GM13977 (cell line): Measurements from ENCODE around the gene C1orf56.

Source experiments
- DNase-seq: peaks from one replicate; pipeline ENCODE4 v3.0.0; 2012; ENCODE audit warnings: low spot score
- CTCF ChIP-seq: IDR thresholded peaks from 2 replicates; pipeline ENCODE4 v1.5.1; 2012; ENCODE audit warnings: mild to moderate bottlenecking, control low read depth; ENCODE audit not compliant: insufficient read depth; ENCODE audit errors: extremely low read depth, missing control alignments
- in situ Hi-C: fragments of 300-500 bp; cut with MboI; formaldehyde crosslinking; loops from one replicate; pipeline ENCODE4 v1.12.0; 2022; ENCODE audit warnings: low sequenced_read_pairs, low pct_unique_long_range_greater_than_20kb, mixed read lengths, inconsistent platforms; ENCODE audit not compliant: unreplicated experiment

The C1orf56 gene

GRCh38 chr1:151002051-151002450 is 45.5 kb upstream of the C1orf56 start:
- DNase-seq, result no peak
- no peak for TF ChIP-seq CTCF
- in situ Hi-C loops, result no loop called here

- in situ Hi-C loops, result no loop called here
- DNase-seq, result no peak
- no peak for TF ChIP-seq CTCF
Observed at GRCh38 chr1:151002611-151003010, 44.9 kb upstream of the C1orf56 start.

DNA sequence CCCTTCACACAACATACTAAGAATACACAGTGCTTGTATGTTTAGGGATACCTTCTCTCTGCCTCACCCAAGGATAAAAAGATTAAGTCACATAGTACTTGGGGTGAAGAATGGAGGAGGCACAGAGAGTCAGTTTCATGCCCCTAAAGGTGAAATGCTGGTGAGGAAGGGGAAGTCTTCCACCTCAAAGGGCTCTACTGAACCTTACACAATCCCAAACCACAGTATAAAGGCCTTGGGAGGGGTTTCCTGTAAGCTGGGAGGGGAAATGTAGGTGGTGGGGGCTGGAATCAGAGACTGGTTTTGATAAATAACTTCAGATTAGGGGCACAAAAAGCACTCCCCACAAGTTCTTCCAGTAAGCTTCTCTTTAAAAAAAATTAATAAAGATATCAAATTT is 44.4 kb upstream of the C1orf56 start:
- TF ChIP-seq CTCF, result no peak
- DNase-seq, result no peak
- in situ Hi-C loops, result no loop called here

GRCh38 chr1:151005729-151006319 is 41.7 kb upstream of the C1orf56 start:
- TF ChIP-seq CTCF, result no peak
- DNase-seq, result no peak
- in situ Hi-C loops, result no loop called here

GRCh38 chr1:151006327-151007052 is 41.1 kb upstream of the C1orf56 start, which contains the start of gene MINDY1:
MINDY1 (minus strand) TSS chr1:151006902; CDS start chr1:151002617, 4,285 bp downstream.
- peak; percentile 31 for TF ChIP-seq CTCF
- peak; percentile 70 for DNase-seq
- in situ Hi-C loops, result no loop called here

- no peak for TF ChIP-seq CTCF
- no peak for DNase-seq
- in situ Hi-C loops, result no loop called here
Observed at GRCh38 chr1:151007853-151008243, 39.7 kb upstream of the C1orf56 start.
